Measurements from ENCODE around the gene ALS2CL.

DNA sequence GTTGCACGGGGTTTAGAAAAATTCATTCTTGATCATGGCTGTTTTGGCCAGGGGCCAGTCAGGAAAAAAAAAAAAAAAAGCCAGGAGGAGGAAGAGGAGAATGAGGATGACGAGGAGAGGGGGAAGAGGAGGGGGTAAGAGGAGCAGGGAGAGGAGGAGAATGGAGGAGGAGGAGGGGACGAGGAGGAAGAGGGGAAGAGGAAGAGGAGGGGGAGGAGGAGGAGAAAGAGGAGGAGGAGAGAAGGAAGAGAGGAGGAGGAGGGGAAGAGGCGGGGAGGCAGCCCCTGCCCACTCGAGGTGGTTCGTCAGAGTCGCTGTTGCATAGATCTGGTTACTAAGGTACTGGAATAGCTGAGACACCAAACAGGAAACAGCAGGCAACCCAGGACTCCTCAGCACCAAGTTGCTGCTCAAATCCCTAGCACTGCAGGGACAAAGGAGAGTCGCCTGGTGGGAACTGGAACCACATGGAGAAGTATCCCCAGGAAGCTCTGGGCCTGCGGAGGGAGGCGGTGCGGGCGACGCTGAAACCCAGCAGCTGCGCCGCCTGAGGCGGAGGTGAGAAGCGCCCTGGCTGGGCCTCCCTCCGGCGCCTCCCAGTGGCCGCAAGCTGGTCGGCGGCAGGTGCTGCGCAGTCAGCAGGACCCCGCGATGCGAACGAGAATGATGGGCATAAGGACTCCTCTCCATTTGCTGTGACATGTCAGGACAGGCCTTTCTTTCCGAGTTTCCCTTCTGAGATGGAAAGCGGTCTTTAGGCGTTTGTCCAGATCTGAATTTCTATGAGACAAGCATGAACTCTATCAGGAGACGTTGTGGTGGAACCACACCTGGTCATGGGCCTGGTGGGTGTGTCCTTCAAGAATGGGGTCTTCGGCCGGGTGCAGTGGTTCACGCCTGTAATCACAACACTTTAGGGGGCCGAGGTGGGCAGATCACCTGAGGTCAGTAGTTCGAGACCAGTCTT lies 63.6 kb downstream of the ALS2CL start:
- no peak for TF ChIP-seq EP300 (IDR thresholded peaks at IDR 0.05)
- TF ChIP-seq, protein P1, sequence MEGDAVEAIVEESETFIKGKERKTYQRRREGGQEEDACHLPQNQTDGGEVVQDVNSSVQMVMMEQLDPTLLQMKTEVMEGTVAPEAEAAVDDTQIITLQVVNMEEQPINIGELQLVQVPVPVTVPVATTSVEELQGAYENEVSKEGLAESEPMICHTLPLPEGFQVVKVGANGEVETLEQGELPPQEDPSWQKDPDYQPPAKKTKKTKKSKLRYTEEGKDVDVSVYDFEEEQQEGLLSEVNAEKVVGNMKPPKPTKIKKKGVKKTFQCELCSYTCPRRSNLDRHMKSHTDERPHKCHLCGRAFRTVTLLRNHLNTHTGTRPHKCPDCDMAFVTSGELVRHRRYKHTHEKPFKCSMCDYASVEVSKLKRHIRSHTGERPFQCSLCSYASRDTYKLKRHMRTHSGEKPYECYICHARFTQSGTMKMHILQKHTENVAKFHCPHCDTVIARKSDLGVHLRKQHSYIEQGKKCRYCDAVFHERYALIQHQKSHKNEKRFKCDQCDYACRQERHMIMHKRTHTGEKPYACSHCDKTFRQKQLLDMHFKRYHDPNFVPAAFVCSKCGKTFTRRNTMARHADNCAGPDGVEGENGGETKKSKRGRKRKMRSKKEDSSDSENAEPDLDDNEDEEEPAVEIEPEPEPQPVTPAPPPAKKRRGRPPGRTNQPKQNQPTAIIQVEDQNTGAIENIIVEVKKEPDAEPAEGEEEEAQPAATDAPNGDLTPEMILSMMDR (IDR thresholded peaks at IDR 0.05): peak; percentile 82
- peak; percentile 62 for TF ChIP-seq MAFK (IDR thresholded peaks at IDR 0.05; ENCODE audit: partially characterized antibody)
- no peak for TF ChIP-seq KDM1A (IDR thresholded peaks at IDR 0.05; ENCODE audit: low read depth)
- no peak for TF ChIP-seq POLR2A (IDR thresholded peaks at IDR 0.05; ENCODE audit: low read length)
- no peak for TF ChIP-seq RCOR1 (IDR thresholded peaks at IDR 0.05; ENCODE audit: low read depth, low read length)
- TF ChIP-seq, protein P2, sequence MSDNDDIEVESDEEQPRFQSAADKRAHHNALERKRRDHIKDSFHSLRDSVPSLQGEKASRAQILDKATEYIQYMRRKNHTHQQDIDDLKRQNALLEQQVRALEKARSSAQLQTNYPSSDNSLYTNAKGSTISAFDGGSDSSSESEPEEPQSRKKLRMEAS (IDR thresholded peaks at IDR 0.05): peak; percentile 45
- no peak for TF ChIP-seq JUNB (IDR thresholded peaks at IDR 0.05)
- TF ChIP-seq RAD21 (conservative IDR thresholded peaks at IDR 0.05 in 1 of 2, IDR thresholded peaks at IDR 0.05 in 1 of 2): peak; percentile 46 to 59
- no peak for TF ChIP-seq CBX2 (IDR thresholded peaks at IDR 0.05; ENCODE audit: borderline replicate concordance, low read depth)
- TF ChIP-seq, protein P3, sequence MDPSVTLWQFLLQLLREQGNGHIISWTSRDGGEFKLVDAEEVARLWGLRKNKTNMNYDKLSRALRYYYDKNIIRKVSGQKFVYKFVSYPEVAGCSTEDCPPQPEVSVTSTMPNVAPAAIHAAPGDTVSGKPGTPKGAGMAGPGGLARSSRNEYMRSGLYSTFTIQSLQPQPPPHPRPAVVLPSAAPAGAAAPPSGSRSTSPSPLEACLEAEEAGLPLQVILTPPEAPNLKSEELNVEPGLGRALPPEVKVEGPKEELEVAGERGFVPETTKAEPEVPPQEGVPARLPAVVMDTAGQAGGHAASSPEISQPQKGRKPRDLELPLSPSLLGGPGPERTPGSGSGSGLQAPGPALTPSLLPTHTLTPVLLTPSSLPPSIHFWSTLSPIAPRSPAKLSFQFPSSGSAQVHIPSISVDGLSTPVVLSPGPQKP (IDR thresholded peaks at IDR 0.05; ENCODE audit: low read depth, low read length): no peak
- no peak for TF ChIP-seq ZFP36 (IDR thresholded peaks at IDR 0.05; ENCODE audit: borderline replicate concordance, partially characterized antibody)
